K562 (cell line): ENCODE results near the gene PRICKLE3. TPM values are rescaled to one million over a fixed set of nuclear protein-coding genes. Genes with fewer than 3 reads are reported as not detected.

Experiments
- ATAC-seq: fragments of 200-7000 bp; cut with Tn5 transposase; 3 replicates; pipeline ENCODE4 v1.9.1; 2020; ENCODE audit warnings: moderate library complexity
- BruUV-seq: library from RNA; stranded (reverse); fragments of 400-500 nt; replicated peaks from 2 replicates; lab custom pipeline; 2021; lab: Mats Ljungman, UMichigan
- CTCF ChIA-PET: fragments of 300-600 bp; formaldehyde crosslinking; extraction: SDS; loops from one replicate; lab custom pipeline; 2021; ENCODE audit warnings: low intra/inter-chr PET ratio; lab: Yijun Ruan, JAX
- POLR2A ChIA-PET: fragments of 300-600, 350-650 bp; sonication (Branson Sonifier 250); formaldehyde crosslinking; extraction: SDS; loops from one replicate; lab custom pipeline; 2021; ENCODE audit warnings: antibody characterized with exemption, inconsistent platforms; lab: Yijun Ruan, JAX
- DNase-seq, 4 experiments: peaks; one replicate each; pipeline versions ENCODE4 v3.0.0 to v3.0.0-alpha.2; 2011 to 2018; ENCODE audit warnings: low spot score in 3 of 4, mixed read lengths in 3 of 4; ENCODE audit errors: extremely low read depth in 1 of 4
- FAIRE-seq: peaks from 2 replicates; lab custom pipeline; 2011; peaks lifted over from hg19 to GRCh38; lab: Jason Lieb, UNC
- H2AFZ ChIP-seq: 2 replicates; pipeline ENCODE4 v1.6.0; 2011; ENCODE audit warnings: low read depth, low read length, control low read depth, inconsistent platforms
- H3K27ac ChIP-seq: fragments of 200-600 bp; 3 replicates; pipeline ENCODE4 v1.8.0; 2011; ENCODE audit warnings: low read depth, mild to moderate bottlenecking, control low read depth, inconsistent platforms, low read length, moderate library complexity, mixed read lengths; ENCODE audit errors: extremely low read depth
- H3K27me3 ChIP-seq, 2 experiments: fragments of 300-600 bp in 1 of 2; 2 replicates in 1 of 2; 3 replicates in 1 of 2; pipeline versions ENCODE4 v1.6.0 to v1.8.0; 2011; ENCODE audit warnings: inconsistent platforms in 2 of 2, low read length in 2 of 2, mild to moderate bottlenecking in 1 of 2, mixed read lengths in 1 of 2, moderate library complexity in 1 of 2; ENCODE audit not compliant: control insufficient read depth in 2 of 2, insufficient read depth in 2 of 2
- H3K36me3 ChIP-seq: fragments of 300-600 bp; 3 replicates; pipeline ENCODE4 v1.8.0; 2011; ENCODE audit warnings: mild to moderate bottlenecking, low read length, inconsistent platforms; ENCODE audit not compliant: control insufficient read depth, insufficient read depth
- H3K4me1 ChIP-seq, 2 experiments: fragments of 200-600 bp in 1 of 2; replicated peaks in 1 of 2; 2 replicates in 1 of 2; 3 replicates in 1 of 2; pipeline versions ENCODE4 v1.5.1 to v1.8.0; 2011; ENCODE audit warnings: inconsistent platforms in 2 of 2, low read length in 2 of 2, mild to moderate bottlenecking in 1 of 2, mixed read lengths in 1 of 2, moderate library complexity in 1 of 2; ENCODE audit not compliant: control insufficient read depth in 2 of 2, insufficient read depth in 2 of 2
- H3K4me2 ChIP-seq: 2 replicates; pipeline ENCODE4 v1.6.1; 2011; ENCODE audit warnings: low read length, control low read depth, inconsistent platforms, mixed read lengths; ENCODE audit not compliant: insufficient read depth
- H3K4me3 ChIP-seq: fragments of 200-600 bp; sonication (generic), shearing (Covaris generic); 2 replicates; pipeline ENCODE4 v1.5.1; 2016; ENCODE audit warnings: control low read depth, inconsistent platforms
- H3K79me2 ChIP-seq: fragments of 200-600 bp; 3 replicates; pipeline ENCODE4 v1.8.0; 2011; ENCODE audit warnings: low read length, inconsistent platforms; ENCODE audit not compliant: control insufficient read depth, insufficient read depth
- H3K9ac ChIP-seq, 2 experiments: 2 replicates each; pipeline versions ENCODE4 v1.6.0 to v1.6.1; 2011; ENCODE audit warnings: low read depth in 2 of 2, low read length in 2 of 2, control low read depth in 1 of 2, inconsistent platforms in 1 of 2, mild to moderate bottlenecking in 1 of 2, mixed read lengths in 1 of 2; ENCODE audit not compliant: insufficient read depth in 1 of 2
- H3K9me1 ChIP-seq: one replicate; pipeline ENCODE4 v1.6.0; 2011; ENCODE audit warnings: inconsistent platforms, mild to moderate bottlenecking, low read length, moderate library complexity; ENCODE audit not compliant: control insufficient read depth, insufficient read depth
- H3K9me3 ChIP-seq: replicated peaks from 2 replicates; pipeline ENCODE4 v1.5.1; 2011; ENCODE audit warnings: low read depth, low read length, inconsistent platforms; ENCODE audit not compliant: control insufficient read depth, insufficient read depth
- H4K20me1 ChIP-seq: replicated peaks from 2 replicates; pipeline ENCODE4 v1.6.1; 2011; ENCODE audit warnings: low read length, inconsistent platforms, mixed read lengths; ENCODE audit not compliant: control insufficient read depth, insufficient read depth
- ARID1B ChIP-seq: fragments of 450-650 bp; IDR thresholded peaks from 2 replicates; pipeline ENCODE4 v1.6.1; 2016; ENCODE audit warnings: antibody characterized with exemption, mild to moderate bottlenecking, inconsistent platforms
- C11orf30 ChIP-seq: fragments of 450-650 bp; IDR thresholded peaks from 2 replicates; pipeline ENCODE4 v1.6.1; 2016; ENCODE audit warnings: low read depth, mild to moderate bottlenecking
- CBX1 ChIP-seq: sonication (generic); IDR thresholded peaks from 2 replicates; pipeline ENCODE4 v1.6.1; 2016; ENCODE audit warnings: antibody characterized with exemption, low read depth, mild to moderate bottlenecking
- CREB3L1 ChIP-seq: fragments of 450-650 bp; IDR thresholded peaks from 2 replicates; pipeline ENCODE4 v1.6.1; 2014; ENCODE audit warnings: low read depth, mild to moderate bottlenecking, moderate library complexity, borderline replicate concordance
- RNF2 ChIP-seq: sonication (generic); IDR thresholded peaks from 2 replicates; pipeline ENCODE4 v1.6.1; 2016
- ZBED1 ChIP-seq: IDR thresholded peaks from 2 replicates; pipeline ENCODE4 v1.6.1; 2014
- ZBTB33 ChIP-seq: sonication (generic); formaldehyde crosslinking; IDR thresholded peaks from 2 replicates; pipeline ENCODE4 v1.8.1; 2023; ENCODE audit warnings: mild to moderate bottlenecking, missing genetic modification reagents
- ZBTB7A ChIP-seq: IDR thresholded peaks from 2 replicates; pipeline ENCODE4 v1.6.1; 2011; ENCODE audit warnings: low read depth, mild to moderate bottlenecking, low read length, moderate library complexity, borderline replicate concordance; ENCODE audit not compliant: control insufficient read depth
- ZNF696 ChIP-seq: fragments of 250-450 bp; sonication (Bioruptor Pico); conservative IDR thresholded peaks from 2 replicates; pipeline ENCODE4 v1.4.0; 2020; ENCODE audit warnings: mild to moderate bottlenecking, moderate library complexity
- WGBS: fragments of 100-300 bp; shearing (Covaris generic); methylation state at CpG from one replicate; pipeline ENCODE4 v1.1.6; 2016; ENCODE audit warnings: low coverage, mixed read lengths; ENCODE audit not compliant: insufficient coverage; ENCODE audit errors: missing lambda C conversion rate; 5-methylcytosine and 5-hydroxymethylcytosine counted together
- in situ Hi-C: fragments of 300-500 bp; cut with MboI; formaldehyde crosslinking; loops from 4 replicates; pipeline ENCODE4 v1.15.0; 2018; ENCODE audit warnings: inconsistent platforms, mixed read lengths
- intact Hi-C: fragments of 100-400 bp; cut with micrococcal nuclease; formaldehyde crosslinking; loops from 2 replicates; pipeline ENCODE4 v1.14.2; 2022
- polyA plus RNA-seq, 8 experiments: library from polyadenylated mRNA; depleted of rRNA in 4 of 8; stranded (reverse) in 5 of 8; unstranded in 3 of 8; fragments of >200 nt; fragmentation: Nextera tagmentation in 2 of 8; fragmentation: Illumina TruSeq in 1 of 8; extraction: Ambion mirVana in 2 of 8; extraction: Trizol in 1 of 8; gene quantifications; 2 replicates each; pipeline versions ENCODE4 v1.2.1 to v1.2.3, GENCODE V29; 2011 to 2014; ENCODE audit warnings: inconsistent platforms in 1 of 8, missing spikeins in 1 of 8
- total RNA-seq, 7 experiments: library from RNA; depleted of rRNA in 6 of 7; stranded (reverse); fragments of >200 nt in 6 of 7; fragmentation: Illumina TruSeq in 2 of 7; extraction: Trizol in 2 of 7; gene quantifications; 2 replicates each; pipeline versions ENCODE4 v1.2.1 to v1.2.3, GENCODE V29; 2011 to 2021; ENCODE audit warnings: low replicate concordance in 1 of 7

The PRICKLE3 gene
- total and polyA plus RNA-seq, 9 of the 15 experiments (the other 6 are each of a cell fraction or from before 2014, with no cell fraction given), result 1.1 to 44.3 (median 14.0) TPM

GRCh38 chrX:49189606-49190005, 3.4 kb upstream of the PRICKLE3 start:
- CTCF ChIA-PET, result no interaction called here
- POLR2A ChIA-PET, result no interaction called here
- Histone ChIP-seq H3K4me1 (peaks cover 45 to 48% of the 10 kb centered on the region in 2 experiments), H3K79me2 (peaks cover 33% of the 10 kb centered on the region), H3K9me1 (no peaks in the 10 kb centered on the region), H3K9ac (peak overlapping the region; percentile 24 to 73; a peak in 3 of 4 replicates), H3K27ac (peak overlapping the region; percentile 60), H3K4me2 (peak overlapping the region; percentile 80), H3K27me3 (no peaks in the 10 kb centered on the region), H3K4me3 (peak overlapping the region; percentile 51), H2AFZ (no peak overlapping the region), H4K20me1 (no peaks in the 10 kb centered on the region), H3K36me3 (no peaks in the 10 kb centered on the region), H3K9me3 (no peaks in the 10 kb centered on the region)
- intact Hi-C loops, result loop anchor here (2.0 to 5.0 kb wide), 2 partner anchors 42 to 93 kb away; no protein-coding TSS in a partner anchor
- ATAC-seq (no peak), DNase-seq (no peak), FAIRE-seq (no peak)
- no peak for TF ChIP-seq ZBED1
- 0 out of 2 replicates have a peak, but pooled peaks have one; percentile 7 for TF ChIP-seq ARID1B
- in situ Hi-C loops, result no loop called here
- BruUV-seq, result no TSS peak
- WGBS, result 11% methylated on average over 6 of the region's 6 CpGs

GRCh38 chrX:49188468-49189076, 2.4 kb upstream of the PRICKLE3 start:
- POLR2A ChIA-PET, result no interaction called here
- peak; percentile 69 for FAIRE-seq
- 30% methylated on average over 2 of the region's 8 CpGs for WGBS

More at GRCh38 chrX:49188468-49189076, 2.4 kb upstream of the PRICKLE3 start:
- Histone ChIP-seq H3K9me3 (no peaks in the 10 kb centered on the region), H2AFZ (peak overlapping the region; percentile 64), H3K9me1 (no peaks in the 10 kb centered on the region), H3K4me1 (peaks cover 47 to 55% of the 10 kb centered on the region in 2 experiments), H3K79me2 (peaks cover 44% of the 10 kb centered on the region), H4K20me1 (peaks cover 7% of the 10 kb centered on the region), H3K27me3 (no peaks in the 10 kb centered on the region), H3K27ac (peak overlapping the region; percentile 55), H3K9ac (peak overlapping the region; percentile 54 to 72; a peak in 3 of 4 replicates)
- DNase-seq, result no peak
- intact Hi-C loops, result no loop called here
- CTCF ChIA-PET, result no interaction called here
- TF ChIP-seq ZNF696 (no peak), C11orf30 (no peak), ZBTB33 (CRISPR knock-in tag) (peak; percentile 82), CBX1 (no peak), CREB3L1 (peak; percentile 83; the same call in 1 of the 2 replicates), ZBTB7A (peak; percentile 28; the same call in 1 of the 2 replicates), RNF2 (no peak)
- TF ChIP-seq, all 486 proteins: peak for 3
- H3K4me2 ChIP-seq, result peak overlapping the region; percentile 35
- BruUV-seq, result no TSS peak
- peaks cover 7% of the 10 kb centered on the region; the same call in 1 of the 3 replicates for H3K36me3 ChIP-seq
- ATAC-seq, result no peak
- in situ Hi-C loops, result no loop called here
- no peak overlapping the region for H3K4me3 ChIP-seq
